ENCODE data around the gene TCP1. TPM values are rescaled to one million over a fixed set of nuclear protein-coding genes. Genes with fewer than 3 reads are reported as not detected.
"Not testable (repeated sequence)": the region's sequence is repeated elsewhere in the genome, so short reads cannot be mapped to it uniquely, and the experiment has no call there.

Gene TCP1
- total RNA-seq, 1 experiment from 2014 or later: 229 TPM

DNA sequence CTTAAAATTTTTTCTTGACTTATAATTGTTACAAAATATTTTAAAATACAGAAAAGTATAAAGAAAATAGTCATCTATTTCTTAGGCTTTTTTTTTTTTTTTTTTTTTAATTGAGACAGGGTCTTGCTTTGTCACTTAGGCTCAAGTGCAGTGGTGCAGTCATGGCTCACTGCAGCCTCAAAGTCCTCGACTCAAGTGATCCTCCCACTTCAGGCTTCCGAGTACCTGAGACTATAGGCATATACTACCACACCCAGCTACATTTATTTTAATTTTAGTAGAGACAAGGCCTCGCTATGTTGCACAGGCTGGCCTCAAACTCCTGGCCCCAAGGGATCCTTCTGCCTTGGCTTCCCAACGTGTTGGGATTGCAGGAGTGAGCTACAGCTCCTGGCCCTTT lies 32.9 kb downstream of the TCP1 start:
- DNase-seq (ENCODE audit: low read depth, low spot score): no peak
- in situ Hi-C loops (cut with HindIII; ENCODE audit: low pct_unique_long_range_greater_than_20kb, low sequenced_read_pairs): no loop called here

DNA sequence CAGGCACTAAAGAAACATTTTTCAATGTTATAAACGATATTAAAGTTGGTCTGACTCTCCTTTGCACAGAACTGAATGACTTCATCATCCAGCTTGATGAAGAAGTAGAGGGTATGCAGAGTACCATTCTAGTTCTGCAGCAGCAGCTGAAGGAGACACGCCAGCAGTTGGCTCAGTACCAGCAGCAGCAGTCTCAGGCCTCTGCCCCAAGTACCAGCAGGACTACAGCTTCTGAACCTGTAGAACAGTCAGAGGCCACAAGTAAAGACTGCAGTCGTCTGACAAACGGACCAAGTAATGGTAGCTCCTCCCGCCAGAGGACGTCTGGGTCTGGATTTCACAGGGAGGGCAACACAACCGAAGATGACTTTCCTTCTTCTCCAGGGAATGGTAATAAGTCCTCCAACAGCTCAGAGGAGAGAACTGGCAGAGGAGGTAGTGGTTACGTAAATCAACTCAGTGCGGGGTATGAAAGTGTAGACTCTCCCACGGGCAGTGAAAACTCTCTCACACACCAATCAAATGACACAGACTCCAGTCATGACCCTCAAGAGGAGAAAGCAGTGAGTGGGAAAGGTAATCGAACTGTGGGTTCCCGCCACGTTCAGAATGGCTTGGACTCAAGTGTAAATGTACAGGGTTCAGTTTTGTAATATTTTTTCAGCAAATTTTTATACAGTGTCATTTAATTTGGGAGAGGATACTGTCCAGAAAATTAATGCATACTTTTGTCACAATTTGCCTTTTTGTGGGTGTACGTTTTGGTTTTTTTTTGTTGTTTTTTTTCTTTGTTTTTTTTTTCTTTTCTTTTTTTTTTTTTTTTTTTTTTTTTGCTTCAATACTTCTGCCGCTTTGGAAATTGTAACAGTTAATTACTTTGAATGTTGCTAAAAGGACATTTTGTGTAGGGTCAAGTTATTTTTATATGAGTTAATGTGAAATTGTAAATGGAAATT lies 34.2 kb downstream of the TCP1 start:
- no peak for DNase-seq (ENCODE audit: low read depth, low spot score)
- in situ Hi-C loops (cut with HindIII; ENCODE audit: low pct_unique_long_range_greater_than_20kb, low sequenced_read_pairs): no loop called here

DNA sequence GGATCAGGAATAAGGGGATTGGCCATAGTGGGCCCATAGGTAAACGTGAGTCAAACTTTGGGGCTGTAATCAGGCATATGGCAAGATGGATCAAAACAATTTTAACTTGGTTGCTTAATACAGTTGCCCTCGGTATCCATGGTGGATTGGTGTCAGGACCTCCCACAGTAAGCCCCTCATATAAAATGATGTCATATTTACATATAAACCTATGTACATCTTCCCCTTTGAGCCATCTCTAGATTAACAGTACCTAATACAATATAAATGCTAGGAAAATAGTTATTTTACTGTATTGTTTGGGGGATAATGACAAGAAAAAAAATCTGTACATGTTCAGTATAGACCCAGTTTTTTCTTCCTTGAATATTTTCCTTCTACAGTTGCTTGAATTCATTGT lies 35.0 kb downstream of the TCP1 start:
- DNase-seq (ENCODE audit: low read depth, low spot score): no peak
- in situ Hi-C loops (cut with HindIII; ENCODE audit: low pct_unique_long_range_greater_than_20kb, low sequenced_read_pairs): no loop called here

DNA sequence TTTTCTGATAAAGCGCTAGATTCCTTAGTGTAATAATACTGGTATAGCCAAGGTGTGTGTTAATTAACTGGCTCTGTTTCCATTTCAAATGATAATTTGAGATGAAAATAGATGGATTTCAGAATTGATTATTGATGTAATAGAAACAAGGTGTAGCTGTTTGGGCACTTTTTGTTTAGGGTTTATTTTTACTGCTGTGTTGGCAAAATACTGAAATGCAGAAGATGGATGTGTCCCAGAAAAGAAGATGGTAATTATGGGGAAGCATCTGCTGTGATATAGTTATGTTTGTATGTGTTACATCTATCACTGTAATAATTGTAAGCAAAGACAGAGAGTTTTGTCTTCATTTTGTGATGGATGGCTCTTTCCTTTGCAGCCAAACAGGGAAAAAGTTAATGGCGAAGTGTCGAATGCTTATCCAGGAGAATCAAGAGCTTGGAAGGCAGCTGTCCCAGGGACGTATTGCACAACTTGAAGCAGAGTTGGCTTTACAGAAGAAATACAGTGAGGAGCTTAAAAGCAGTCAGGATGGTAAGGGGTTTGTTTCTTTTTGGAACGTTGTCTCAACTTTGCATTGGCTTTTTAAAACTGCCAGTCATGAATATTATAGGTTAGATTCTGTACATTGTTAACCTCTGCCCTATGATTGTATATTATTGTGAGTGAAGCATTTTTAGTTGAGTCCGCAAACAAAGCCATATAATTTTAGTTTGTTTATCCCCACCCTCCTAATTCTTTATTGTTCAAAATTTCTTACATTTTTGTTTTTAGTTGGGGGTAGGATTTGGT lies 36.1 kb downstream of the TCP1 start:
- in situ Hi-C loops (cut with HindIII; ENCODE audit: low pct_unique_long_range_greater_than_20kb, low sequenced_read_pairs): no loop called here
- no peak for DNase-seq (ENCODE audit: low read depth, low spot score)

DNA sequence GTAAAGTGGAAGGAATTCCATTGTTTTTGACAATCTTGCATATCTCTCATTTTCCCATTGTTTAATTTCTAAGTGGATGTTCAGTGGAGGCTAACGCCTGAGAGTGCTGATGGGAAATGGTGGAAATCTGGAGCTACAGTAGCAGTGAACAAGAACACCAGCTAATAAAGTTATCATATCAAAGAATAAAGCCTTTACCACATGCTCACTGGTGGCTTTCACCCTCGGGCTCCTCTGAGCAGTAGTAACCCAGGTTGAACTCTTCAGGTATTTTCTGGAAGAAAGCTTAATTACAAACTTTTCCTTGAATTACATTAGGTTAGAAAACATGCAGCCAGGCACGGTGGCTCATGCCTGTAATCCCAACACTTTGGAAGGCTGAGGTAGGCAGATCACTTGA lies 38.0 kb downstream of the TCP1 start:
- in situ Hi-C loops (cut with HindIII; ENCODE audit: low pct_unique_long_range_greater_than_20kb, low sequenced_read_pairs): no loop called here
- DNase-seq (ENCODE audit: low read depth, low spot score): no peak

DNA sequence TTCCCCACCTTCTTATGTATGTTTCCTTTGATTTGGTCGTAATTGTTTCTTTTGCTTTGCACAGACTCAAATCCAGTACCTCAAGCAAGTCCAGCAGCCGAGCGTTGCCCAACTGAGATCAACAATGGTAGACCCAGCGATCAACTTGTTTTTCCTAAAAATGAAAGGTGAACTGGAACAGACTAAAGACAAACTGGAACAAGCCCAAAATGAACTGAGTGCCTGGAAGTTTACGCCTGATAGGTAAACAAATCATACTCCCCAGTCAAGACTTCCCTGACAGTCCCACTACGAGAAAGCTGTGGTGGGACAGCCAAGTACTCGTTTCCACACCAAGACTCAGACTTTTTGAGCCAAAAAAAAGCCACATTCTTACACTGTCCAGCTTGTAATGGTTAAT lies 41.3 kb downstream of the TCP1 start:
- in situ Hi-C loops (cut with HindIII; ENCODE audit: low pct_unique_long_range_greater_than_20kb, low sequenced_read_pairs): not testable (repeated sequence)

DNA sequence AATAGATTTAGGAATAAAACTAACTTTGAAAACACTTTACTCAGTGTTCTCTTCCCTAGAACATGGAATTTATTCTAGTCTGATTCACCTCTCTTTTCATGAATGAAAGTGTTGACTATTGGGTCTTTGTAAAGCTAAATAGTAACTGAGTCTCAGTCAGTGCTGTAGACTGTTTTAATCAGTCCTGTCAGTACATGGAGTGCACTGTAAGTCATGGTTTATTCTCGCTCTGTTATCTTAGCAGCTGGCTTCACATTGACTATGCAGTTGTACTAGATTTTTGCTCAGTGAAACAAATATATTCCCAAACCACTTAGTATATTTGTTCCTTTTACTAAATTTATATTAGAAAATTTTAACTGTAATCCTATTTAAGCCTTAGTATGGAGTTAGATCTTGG lies 42.6 kb downstream of the TCP1 start:
- in situ Hi-C loops (cut with HindIII; ENCODE audit: low pct_unique_long_range_greater_than_20kb, low sequenced_read_pairs): no loop called here
- DNase-seq (ENCODE audit: low read depth, low spot score): no peak

More for the DNA sequence above, 41.3 kb downstream of the TCP1 start:
- not testable (repeated sequence) for DNase-seq (ENCODE audit: low read depth, low spot score)

DNA sequence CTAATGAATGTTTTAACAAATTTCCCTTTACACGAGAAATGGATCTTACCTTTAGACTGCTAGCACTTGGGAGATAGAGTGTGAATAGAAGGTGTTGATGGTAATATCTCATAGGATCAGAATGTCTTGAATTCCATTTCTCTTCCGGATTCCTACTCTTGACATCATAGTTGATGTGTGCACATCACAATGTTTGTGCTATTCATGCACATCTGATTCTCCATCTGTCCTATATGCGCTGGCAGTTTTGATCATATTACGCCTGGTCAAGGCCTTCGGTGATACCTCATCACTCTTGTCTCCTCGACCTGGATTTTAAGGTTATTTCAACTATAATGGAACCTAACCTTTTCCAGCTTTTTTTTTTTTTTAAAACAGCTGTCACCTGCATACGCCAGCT lies 44.3 kb downstream of the TCP1 start:
- in situ Hi-C loops (cut with HindIII; ENCODE audit: low pct_unique_long_range_greater_than_20kb, low sequenced_read_pairs): no loop called here
- no peak for DNase-seq (ENCODE audit: low read depth, low spot score)

DNA sequence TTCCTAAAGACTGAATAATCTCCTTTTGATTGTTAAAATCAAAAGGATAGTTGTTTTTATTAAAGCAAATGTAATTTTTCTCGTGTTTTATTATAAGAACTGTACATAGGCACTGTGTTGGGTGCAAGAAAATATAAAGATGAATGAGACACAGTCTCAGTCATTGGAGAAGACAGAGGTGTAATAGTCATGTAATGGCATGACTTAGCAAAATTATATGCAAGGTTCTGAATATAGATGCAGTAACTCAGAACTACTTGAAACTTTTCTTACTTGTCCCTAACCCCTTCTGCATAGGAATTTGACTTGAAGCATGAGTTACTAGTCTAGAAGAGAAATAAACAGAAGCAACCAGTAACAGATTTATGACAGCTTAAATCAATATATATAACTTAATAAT lies 47.2 kb downstream of the TCP1 start:
- in situ Hi-C loops (cut with HindIII; ENCODE audit: low pct_unique_long_range_greater_than_20kb, low sequenced_read_pairs): no loop called here
- no peak for DNase-seq (ENCODE audit: low read depth, low spot score)

DNA sequence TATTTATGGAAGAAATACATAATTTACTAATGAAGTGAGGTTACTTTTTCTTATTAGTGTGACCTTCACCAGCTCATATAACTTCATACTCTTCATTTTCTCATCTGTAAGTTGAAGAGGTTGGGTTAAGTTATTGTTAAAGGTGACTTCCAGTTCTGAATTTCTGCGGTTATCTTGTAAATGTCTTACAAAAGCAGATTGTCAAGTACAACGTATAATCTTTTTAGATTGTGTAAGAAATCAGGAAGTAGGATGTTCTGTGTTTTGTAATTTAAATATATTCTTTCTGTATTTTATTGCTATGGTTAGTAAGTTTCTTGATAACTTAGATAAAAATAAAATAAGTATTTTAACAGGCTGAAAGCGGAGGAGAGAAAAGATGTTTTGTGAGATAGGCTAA lies 50.1 kb downstream of the TCP1 start:
- DNase-seq (ENCODE audit: low read depth, low spot score): no peak
- in situ Hi-C loops (cut with HindIII; ENCODE audit: low pct_unique_long_range_greater_than_20kb, low sequenced_read_pairs): no loop called here

DNA sequence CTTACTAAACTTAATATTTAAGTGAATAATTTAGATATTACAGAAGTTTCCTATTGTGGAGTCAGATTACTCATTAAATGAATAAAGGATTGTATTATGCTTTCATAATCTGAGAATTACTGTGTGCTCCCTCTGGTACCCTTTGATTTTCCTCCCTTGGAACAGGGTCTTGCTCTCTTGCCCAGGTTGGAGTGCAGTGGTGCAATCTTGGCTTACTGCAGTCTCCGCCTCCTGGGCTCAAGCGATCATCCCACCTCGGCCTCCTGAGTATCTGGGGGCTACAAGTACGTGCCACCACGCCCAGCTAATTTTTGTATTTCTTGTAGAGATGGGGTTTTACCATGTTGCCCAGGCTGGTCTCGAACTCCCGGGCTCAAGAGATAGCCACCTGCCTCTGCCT lies 52.5 kb downstream of the TCP1 start:
- no peak for DNase-seq (ENCODE audit: low read depth, low spot score)
- in situ Hi-C loops (cut with HindIII; ENCODE audit: low pct_unique_long_range_greater_than_20kb, low sequenced_read_pairs): no loop called here

DNA sequence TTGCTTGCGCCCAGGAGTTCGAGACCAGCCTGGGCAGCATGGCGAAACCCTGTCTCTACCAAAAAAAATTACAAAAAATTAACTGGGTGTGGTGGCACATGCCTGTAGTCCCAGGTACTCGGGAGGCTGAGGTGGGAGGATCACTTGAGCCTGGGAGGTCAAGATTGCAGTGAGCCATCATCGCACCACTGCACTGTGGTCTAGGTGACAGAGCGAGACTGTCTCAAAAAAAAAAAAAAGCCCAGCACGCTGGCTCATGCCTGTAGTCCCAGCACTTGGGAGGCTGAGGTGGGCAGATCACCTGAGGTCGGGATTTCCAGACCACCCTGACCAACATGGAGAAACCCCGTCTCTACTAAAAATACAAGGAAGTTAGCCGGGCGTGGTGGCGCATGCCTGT lies 56.0 kb downstream of the TCP1 start:
- DNase-seq (ENCODE audit: low read depth, low spot score); in situ Hi-C loops (cut with HindIII; ENCODE audit: low pct_unique_long_range_greater_than_20kb, low sequenced_read_pairs): not testable (repeated sequence)

DNA sequence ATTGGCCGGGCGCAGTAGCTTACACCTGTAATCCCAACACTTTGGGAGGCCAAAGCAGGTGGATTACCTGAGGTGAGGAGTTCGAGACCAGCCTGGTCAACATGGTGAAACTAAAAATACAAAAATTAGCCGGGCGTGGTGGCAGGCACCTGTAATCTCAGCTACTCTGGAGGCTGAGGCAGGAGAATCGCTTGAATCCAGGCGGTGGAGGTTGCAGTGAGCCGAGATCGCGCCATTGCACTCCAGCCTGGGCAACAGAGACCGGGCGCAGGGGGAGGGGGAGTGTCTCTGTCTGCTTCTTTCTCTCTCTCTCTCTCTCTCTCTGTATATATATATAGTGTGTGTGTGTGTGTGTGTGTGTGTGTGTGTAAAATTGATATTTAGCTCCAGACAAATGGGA lies 56.9 kb downstream of the TCP1 start:
- DNase-seq (ENCODE audit: low read depth, low spot score); in situ Hi-C loops (cut with HindIII; ENCODE audit: low pct_unique_long_range_greater_than_20kb, low sequenced_read_pairs): not testable (repeated sequence)

DNA sequence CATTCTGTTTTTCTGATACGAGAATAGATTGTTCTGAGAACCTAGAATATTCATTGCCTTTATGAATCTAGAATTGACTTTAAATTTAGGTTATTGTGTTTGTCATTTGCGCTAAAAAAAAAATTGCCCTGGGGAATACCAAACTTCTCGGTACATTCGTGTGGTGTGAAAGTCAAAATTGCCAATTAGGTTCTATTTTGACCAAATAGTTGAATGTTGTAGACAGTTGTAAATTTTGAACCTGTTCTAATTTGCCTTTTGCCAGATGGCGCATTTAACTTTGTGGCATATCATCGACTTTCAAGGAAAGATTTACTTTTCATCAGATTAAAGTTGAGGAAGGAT lies 59.1 kb downstream of the TCP1 start:
- DNase-seq (ENCODE audit: low read depth, low spot score): no peak
- in situ Hi-C loops (cut with HindIII; ENCODE audit: low pct_unique_long_range_greater_than_20kb, low sequenced_read_pairs): no loop called here

DNA sequence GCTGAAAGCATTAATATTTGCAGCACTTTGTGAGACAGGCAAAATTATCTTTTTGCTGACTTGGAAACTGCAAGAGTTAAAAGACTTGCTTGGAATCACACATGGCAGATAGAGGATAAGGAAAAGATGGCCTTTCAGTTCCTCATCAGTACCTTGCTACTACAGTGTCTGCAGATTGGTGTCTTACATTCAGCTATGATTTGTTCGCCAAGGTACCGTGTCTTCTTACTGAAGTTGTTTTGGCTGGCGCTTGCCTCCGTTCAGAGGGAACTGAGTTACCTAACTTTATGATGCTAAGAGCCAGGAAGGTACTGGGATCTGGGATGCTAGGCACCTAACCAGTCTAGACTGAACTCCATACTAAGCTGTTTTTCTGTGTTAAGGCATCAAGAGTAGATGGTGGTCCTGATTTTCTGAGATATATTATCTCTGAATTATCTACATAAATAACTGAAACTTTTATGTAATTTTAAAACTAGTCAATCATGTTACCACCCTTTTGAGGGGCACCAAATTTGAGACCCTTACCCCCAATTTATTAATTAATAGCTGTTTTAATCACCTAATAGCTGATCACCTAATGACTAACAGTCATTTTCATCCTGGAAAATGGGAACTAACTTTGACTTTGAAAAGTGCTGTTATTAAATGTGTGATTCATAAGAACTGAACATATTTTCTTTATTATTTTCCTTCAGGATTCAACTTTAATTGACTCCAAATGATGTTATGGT lies 59.6 kb downstream of the TCP1 start:
- no peak for DNase-seq (ENCODE audit: low read depth, low spot score)
- in situ Hi-C loops (cut with HindIII; ENCODE audit: low pct_unique_long_range_greater_than_20kb, low sequenced_read_pairs): no loop called here

DNA sequence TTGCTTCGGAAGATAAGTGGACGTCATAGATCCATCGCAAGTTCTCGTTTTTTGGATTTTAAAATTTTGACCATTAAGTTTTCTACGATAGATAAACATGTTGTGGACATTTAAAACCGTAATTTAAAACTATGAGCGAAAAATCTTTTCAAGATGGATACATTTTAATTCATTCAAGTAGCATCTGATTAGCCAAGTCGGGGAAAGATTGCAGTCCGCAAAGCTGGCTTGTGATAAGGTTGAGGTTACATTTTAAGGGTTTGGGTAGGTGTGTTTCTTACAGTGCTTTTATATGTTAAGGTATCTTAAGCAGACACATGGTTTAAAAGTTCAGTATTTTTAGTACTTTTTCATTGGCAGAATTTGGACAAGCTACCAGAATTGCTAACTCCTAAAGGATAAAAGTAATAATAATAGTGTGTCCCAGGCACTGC lies 60.9 kb downstream of the TCP1 start:
- DNase-seq (ENCODE audit: low read depth, low spot score): no peak
- in situ Hi-C loops (cut with HindIII; ENCODE audit: low pct_unique_long_range_greater_than_20kb, low sequenced_read_pairs): no loop called here

All from SK-MEL-5 (cell line).